KMS-11 (cell line): ENCODE measurements around the gene CSRNP3.

Source experiments
- H2AFZ ChIP-seq: fragments of 200-600 bp; sonication (generic); 2 replicates; pipeline ENCODE4 v1.6.1; 2016; ENCODE audit warnings: antibody characterized with exemption, mixed run types, low read depth
- H3K27ac ChIP-seq: fragments of 200-600 bp; sonication (generic); 2 replicates; pipeline ENCODE4 v1.6.1; 2016; ENCODE audit warnings: mild to moderate bottlenecking, mixed run types
- H3K27me3 ChIP-seq: fragments of 200-600 bp; sonication (generic); 2 replicates; pipeline ENCODE4 v1.6.1; 2017; ENCODE audit warnings: mild to moderate bottlenecking, low read depth, mixed run types, moderate library complexity; ENCODE audit not compliant: insufficient read depth
- H3K36me3 ChIP-seq: fragments of 200-600 bp; sonication (generic); 2 replicates; pipeline ENCODE4 v1.6.1; 2017; ENCODE audit warnings: mild to moderate bottlenecking, mixed run types; ENCODE audit not compliant: insufficient read depth
- H3K4me1 ChIP-seq: fragments of 200-600 bp; sonication (generic); 2 replicates; pipeline ENCODE4 v1.6.1; 2016; ENCODE audit warnings: mild to moderate bottlenecking, low read depth, mixed run types; ENCODE audit not compliant: poor library complexity, severe bottlenecking
- H3K4me2 ChIP-seq: fragments of 200-600 bp; sonication (generic); 2 replicates; pipeline ENCODE4 v1.7.0; 2016; ENCODE audit warnings: mild to moderate bottlenecking, mixed run types
- H3K4me3 ChIP-seq: fragments of 200-600 bp; sonication (generic); IDR thresholded peaks from 2 replicates; pipeline ENCODE4 v1.6.1; 2017; ENCODE audit warnings: low read depth, low read length, mixed read lengths; ENCODE audit not compliant: insufficient read depth
- H3K79me2 ChIP-seq: fragments of 200-600 bp; sonication (generic); 2 replicates; pipeline ENCODE4 v1.6.1; 2016; ENCODE audit warnings: low read depth, mixed run types; ENCODE audit not compliant: insufficient read depth
- H3K9ac ChIP-seq: fragments of 200-600 bp; sonication (generic); 2 replicates; pipeline ENCODE4 v1.6.1; 2016; ENCODE audit warnings: mild to moderate bottlenecking, mixed run types
- H4K20me1 ChIP-seq: fragments of 200-600 bp; sonication (generic); 2 replicates; pipeline ENCODE4 v1.6.1; 2016; ENCODE audit warnings: mild to moderate bottlenecking, mixed run types; ENCODE audit not compliant: insufficient read depth
- TF ChIP-seq, protein P1 (sequence below): fragments of 200-600 bp; sonication (generic); conservative IDR thresholded peaks from 2 replicates; pipeline ENCODE4 v1.6.1; 2017; ENCODE audit warnings: low read depth, mild to moderate bottlenecking, antibody characterized with exemption, low read length, moderate library complexity, mixed read lengths

CSRNP3 gene

DNA sequence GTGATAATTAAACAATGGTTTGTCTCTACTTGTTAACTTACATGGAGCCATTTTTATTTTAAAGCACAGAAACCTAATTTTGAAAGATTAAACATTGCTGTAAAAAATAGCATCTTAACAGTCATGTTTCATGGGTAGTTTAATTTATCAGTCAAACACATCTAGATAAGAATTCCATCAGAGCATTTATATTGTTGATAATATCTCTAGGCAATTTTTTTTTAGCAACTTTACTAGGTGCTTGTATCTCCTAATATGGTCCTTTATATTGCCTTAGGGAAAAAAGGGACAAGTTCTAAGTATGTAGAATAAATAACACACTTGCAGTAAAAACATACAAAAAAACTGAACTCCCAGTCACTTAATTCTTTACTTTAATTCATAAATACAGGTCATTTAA is 863 bp downstream of the CSRNP3 start:
- no peaks in the 10 kb centered on the region for H4K20me1 ChIP-seq
- H3K9ac ChIP-seq, result no peak overlapping the region
- no peak overlapping the region for H3K27ac ChIP-seq
- no peaks in the 10 kb centered on the region for H3K27me3 ChIP-seq
- TF ChIP-seq, protein P1, sequence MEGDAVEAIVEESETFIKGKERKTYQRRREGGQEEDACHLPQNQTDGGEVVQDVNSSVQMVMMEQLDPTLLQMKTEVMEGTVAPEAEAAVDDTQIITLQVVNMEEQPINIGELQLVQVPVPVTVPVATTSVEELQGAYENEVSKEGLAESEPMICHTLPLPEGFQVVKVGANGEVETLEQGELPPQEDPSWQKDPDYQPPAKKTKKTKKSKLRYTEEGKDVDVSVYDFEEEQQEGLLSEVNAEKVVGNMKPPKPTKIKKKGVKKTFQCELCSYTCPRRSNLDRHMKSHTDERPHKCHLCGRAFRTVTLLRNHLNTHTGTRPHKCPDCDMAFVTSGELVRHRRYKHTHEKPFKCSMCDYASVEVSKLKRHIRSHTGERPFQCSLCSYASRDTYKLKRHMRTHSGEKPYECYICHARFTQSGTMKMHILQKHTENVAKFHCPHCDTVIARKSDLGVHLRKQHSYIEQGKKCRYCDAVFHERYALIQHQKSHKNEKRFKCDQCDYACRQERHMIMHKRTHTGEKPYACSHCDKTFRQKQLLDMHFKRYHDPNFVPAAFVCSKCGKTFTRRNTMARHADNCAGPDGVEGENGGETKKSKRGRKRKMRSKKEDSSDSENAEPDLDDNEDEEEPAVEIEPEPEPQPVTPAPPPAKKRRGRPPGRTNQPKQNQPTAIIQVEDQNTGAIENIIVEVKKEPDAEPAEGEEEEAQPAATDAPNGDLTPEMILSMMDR, result no peak
- no peak overlapping the region for H3K4me2 ChIP-seq
- no peak overlapping the region for H3K4me3 ChIP-seq
- no peaks in the 10 kb centered on the region for H3K79me2 ChIP-seq
- no peak overlapping the region for H2AFZ ChIP-seq
- H3K4me1 ChIP-seq, result no peaks in the 10 kb centered on the region
- no peaks in the 10 kb centered on the region for H3K36me3 ChIP-seq

DNA sequence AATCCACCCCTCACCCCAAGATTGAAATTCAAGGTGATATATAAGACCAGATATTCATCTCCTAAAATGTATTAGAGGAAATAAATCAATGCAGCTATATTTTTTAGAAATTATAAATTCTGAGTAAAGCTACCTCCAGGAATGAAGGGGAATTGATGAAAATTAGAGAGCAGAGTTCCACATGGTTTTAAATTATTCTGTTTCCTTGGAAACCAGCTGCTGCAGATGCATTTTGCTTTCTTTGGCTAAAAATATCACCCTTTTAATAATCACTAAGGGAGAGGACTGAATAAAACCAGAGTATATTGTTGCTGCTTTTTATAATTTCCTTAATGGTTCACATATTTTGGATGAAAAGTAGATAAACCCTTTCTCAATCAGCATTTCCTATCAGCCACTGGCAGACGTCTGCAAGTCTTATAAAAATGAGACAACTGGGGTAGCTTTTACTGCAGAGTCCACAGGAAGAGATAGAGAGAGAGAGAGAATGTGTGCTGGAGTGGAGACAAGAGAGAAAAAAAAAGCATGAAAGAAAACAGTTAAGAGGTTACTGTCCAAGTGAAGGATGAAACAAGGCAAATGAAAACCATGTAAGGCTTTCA is 2.0 kb downstream of the CSRNP3 start:
- TF ChIP-seq, protein P1, result no peak
- no peaks in the 10 kb centered on the region for H3K36me3 ChIP-seq
- no peak overlapping the region for H2AFZ ChIP-seq
- no peaks in the 10 kb centered on the region for H3K79me2 ChIP-seq
- no peak overlapping the region for H3K4me3 ChIP-seq
- H4K20me1 ChIP-seq, result no peaks in the 10 kb centered on the region
- no peak overlapping the region for H3K27ac ChIP-seq
- H3K9ac ChIP-seq, result no peak overlapping the region
- no peak overlapping the region for H3K4me2 ChIP-seq
- no peaks in the 10 kb centered on the region for H3K27me3 ChIP-seq
- no peaks in the 10 kb centered on the region for H3K4me1 ChIP-seq

DNA sequence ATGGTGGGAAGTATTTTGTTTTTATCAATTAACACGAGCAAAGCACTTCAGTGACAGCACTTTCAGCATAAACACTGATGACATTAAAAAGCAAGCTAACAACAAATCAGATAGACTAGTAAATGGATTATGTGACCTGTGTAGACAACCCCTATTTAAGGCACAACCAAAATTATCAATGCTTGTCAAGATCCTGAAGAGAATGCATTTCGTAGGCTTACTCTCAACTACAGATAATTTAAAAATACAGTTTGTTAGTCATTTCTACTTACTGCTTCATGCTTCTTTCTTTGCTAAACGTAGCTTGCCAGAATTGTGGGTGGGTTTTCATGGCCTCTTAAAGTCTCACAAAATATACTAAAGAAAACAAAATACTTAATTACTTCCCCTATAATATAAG is 3.4 kb downstream of the CSRNP3 start:
- Histone ChIP-seq H2AFZ (no peak overlapping the region), H3K36me3 (no peaks in the 10 kb centered on the region)
- TF ChIP-seq, protein P1, result no peak

DNA sequence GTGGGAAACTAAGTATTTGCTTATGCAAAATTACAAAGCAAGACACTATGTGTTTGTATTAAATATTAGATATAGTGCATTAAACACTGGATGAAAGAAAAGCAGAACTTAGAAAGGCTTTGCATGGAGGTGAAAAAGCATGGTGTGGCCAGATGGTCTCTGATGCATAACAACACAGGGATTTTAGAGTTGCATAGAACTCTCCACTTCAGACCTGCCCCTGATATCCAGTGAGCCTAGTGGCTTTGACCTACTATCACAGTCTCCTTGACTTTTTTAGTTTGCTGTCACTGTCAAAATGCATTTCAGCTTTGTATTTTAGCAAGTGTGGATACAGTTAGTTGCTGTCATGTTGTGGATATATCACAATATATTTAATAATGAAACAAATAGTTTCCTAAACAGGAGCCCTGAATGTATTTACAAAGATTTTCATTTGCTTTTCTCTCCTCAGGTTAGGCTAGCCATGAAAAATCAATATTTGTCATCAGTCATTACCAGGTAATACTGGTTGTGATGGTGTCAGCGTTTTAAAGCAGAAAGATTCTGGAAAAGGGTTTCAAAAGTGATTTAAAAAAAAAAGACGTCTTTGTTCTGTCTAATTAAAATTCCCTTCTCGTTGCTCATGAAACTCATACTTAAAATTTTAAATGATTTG is 5.2 kb downstream of the CSRNP3 start:
- TF ChIP-seq, protein P1, result no peak
- H3K4me1 ChIP-seq, result no peaks in the 10 kb centered on the region
- no peaks in the 10 kb centered on the region for H3K79me2 ChIP-seq
- H2AFZ ChIP-seq, result no peak overlapping the region
- H4K20me1 ChIP-seq, result no peaks in the 10 kb centered on the region
- H3K4me3 ChIP-seq, result no peak overlapping the region
- H3K27me3 ChIP-seq, result no peaks in the 10 kb centered on the region
- H3K36me3 ChIP-seq, result no peaks in the 10 kb centered on the region
- H3K27ac ChIP-seq, result no peak overlapping the region
- H3K4me2 ChIP-seq, result no peak overlapping the region
- no peak overlapping the region for H3K9ac ChIP-seq

More for the DNA sequence above, 3.4 kb downstream of the CSRNP3 start:
- H3K27me3 ChIP-seq, result no peaks in the 10 kb centered on the region
- H3K9ac ChIP-seq, result no peak overlapping the region
- no peaks in the 10 kb centered on the region for H3K4me1 ChIP-seq
- no peaks in the 10 kb centered on the region for H4K20me1 ChIP-seq
- no peak overlapping the region for H3K4me3 ChIP-seq
- no peaks in the 10 kb centered on the region for H3K79me2 ChIP-seq
- H3K4me2 ChIP-seq, result no peak overlapping the region
- H3K27ac ChIP-seq, result no peak overlapping the region
